KOPT-K1 (cell line): ENCODE results near the gene PI4KA.
"Not testable (repeated sequence)": the region's sequence is repeated elsewhere in the genome, so short reads cannot be mapped to it uniquely, and the experiment has no call there.

Source experiments
- H3K27ac ChIP-seq: fragments of 200-600 bp; sonication (generic); 2 replicates; pipeline ENCODE4 v1.5.1; 2016; ENCODE audit warnings: antibody characterized with exemption, mild to moderate bottlenecking, low read depth, low read length; ENCODE audit not compliant: poor library complexity, severe bottlenecking
- H3K36me3 ChIP-seq: fragments of 200-600 bp; sonication (generic); 2 replicates; pipeline ENCODE4 v1.5.1; 2017; ENCODE audit warnings: antibody characterized with exemption, mild to moderate bottlenecking, low read length, moderate library complexity; ENCODE audit not compliant: insufficient read depth
- H3K9me3 ChIP-seq: fragments of 200-600 bp; sonication (generic); 2 replicates; pipeline ENCODE4 v1.5.1; 2017; ENCODE audit warnings: antibody characterized with exemption, low read length, mild to moderate bottlenecking; ENCODE audit not compliant: insufficient read depth, poor library complexity, severe bottlenecking

Gene PI4KA

GRCh38 chr22:20670457-20671261 lies 188.0 kb downstream of the PI4KA start:
- H3K9me3 ChIP-seq, result not testable (repeated sequence)

GRCh38 chr22:20669884-20670283 lies 188.7 kb downstream of the PI4KA start:
- H3K9me3 ChIP-seq, H3K27ac ChIP-seq, H3K36me3 ChIP-seq: not testable (repeated sequence)

More at GRCh38 chr22:20670457-20671261, 188.0 kb downstream of the PI4KA start:
- H3K36me3 ChIP-seq, H3K27ac ChIP-seq: not testable (repeated sequence)

GRCh38 chr22:20669471-20669870 lies 189.1 kb downstream of the PI4KA start:
- not testable (repeated sequence) for H3K9me3 ChIP-seq

GRCh38 chr22:20668769-20669168 lies 189.8 kb downstream of the PI4KA start:
- H3K36me3 ChIP-seq, H3K27ac ChIP-seq: not testable (repeated sequence)

More at GRCh38 chr22:20669471-20669870, 189.1 kb downstream of the PI4KA start:
- not testable (repeated sequence) for H3K27ac ChIP-seq, H3K36me3 ChIP-seq

GRCh38 chr22:20668226-20668625 lies 190.4 kb downstream of the PI4KA start:
- not testable (repeated sequence) for H3K27ac ChIP-seq

More at GRCh38 chr22:20668769-20669168, 189.8 kb downstream of the PI4KA start:
- H3K9me3 ChIP-seq, result not testable (repeated sequence)

GRCh38 chr22:20667548-20667947 lies 191.1 kb downstream of the PI4KA start:
- H3K9me3 ChIP-seq, result peaks cover 15% of the 10 kb centered on the region
- not testable (repeated sequence) for H3K36me3 ChIP-seq, H3K27ac ChIP-seq

More at GRCh38 chr22:20668226-20668625, 190.4 kb downstream of the PI4KA start:
- H3K36me3 ChIP-seq, H3K9me3 ChIP-seq: not testable (repeated sequence)

- Histone ChIP-seq H3K36me3 (no peaks in the 10 kb centered on the region), H3K27ac (no peak overlapping the region), H3K9me3 (peaks cover 15% of the 10 kb centered on the region)
Measured at GRCh38 chr22:20666560-20666959, 192.1 kb downstream of the PI4KA start.

- H3K36me3 ChIP-seq, result no peaks in the 10 kb centered on the region
Measured at GRCh38 chr22:20664594-20664959, 194.0 kb downstream of the PI4KA start.

GRCh38 chr22:20663941-20664593 lies 194.5 kb downstream of the PI4KA start:
- H3K36me3 ChIP-seq, result no peaks in the 10 kb centered on the region
- peaks cover 15% of the 10 kb centered on the region for H3K9me3 ChIP-seq
- no peak overlapping the region for H3K27ac ChIP-seq

More at GRCh38 chr22:20664594-20664959, 194.0 kb downstream of the PI4KA start:
- H3K9me3 ChIP-seq, result peaks cover 15% of the 10 kb centered on the region
- H3K27ac ChIP-seq, result no peak overlapping the region

- no peaks in the 10 kb centered on the region for H3K36me3 ChIP-seq
- no peak overlapping the region for H3K27ac ChIP-seq
Measured at GRCh38 chr22:20663137-20663828, 195.3 kb downstream of the PI4KA start.

GRCh38 chr22:20662524-20663036 lies 196.0 kb downstream of the PI4KA start:
- not testable (repeated sequence) for H3K36me3 ChIP-seq
- H3K9me3 ChIP-seq, result peaks cover 15% of the 10 kb centered on the region

More at GRCh38 chr22:20663137-20663828, 195.3 kb downstream of the PI4KA start:
- H3K9me3 ChIP-seq, result peaks cover 15% of the 10 kb centered on the region

GRCh38 chr22:20661473-20661872 lies 197.1 kb downstream of the PI4KA start:
- H3K36me3 ChIP-seq, result no peaks in the 10 kb centered on the region
- no peak overlapping the region for H3K27ac ChIP-seq
- peaks cover 15% of the 10 kb centered on the region for H3K9me3 ChIP-seq

More at GRCh38 chr22:20662524-20663036, 196.0 kb downstream of the PI4KA start:
- H3K27ac ChIP-seq, result not testable (repeated sequence)

- Histone ChIP-seq H3K36me3 (no peaks in the 10 kb centered on the region), H3K9me3 (peaks cover 15% of the 10 kb centered on the region), H3K27ac (no peak overlapping the region)
Measured at GRCh38 chr22:20660441-20661054, 198.1 kb downstream of the PI4KA start.

GRCh38 chr22:20659920-20660319 lies 198.7 kb downstream of the PI4KA start:
- Histone ChIP-seq H3K27ac (no peak overlapping the region), H3K36me3 (no peaks in the 10 kb centered on the region), H3K9me3 (peaks cover 15% of the 10 kb centered on the region)
